ENCODE measurements around the gene ZNF678.
"Not testable (repeated sequence)": the region's sequence is repeated elsewhere in the genome, so short reads cannot be mapped to it uniquely, and the experiment has no call there.

The ZNF678 gene

GRCh38 chr1:227549892-227550291 lies 13.5 kb upstream of the ZNF678 start:
- no peak for DNase-seq (ENCODE audit: low read depth in 2 of 2, low spot score in 1 of 2)

- not testable (repeated sequence) for DNase-seq (ENCODE audit: low read depth in 2 of 2, low spot score in 1 of 2)
These were observed 11.5 kb upstream of the ZNF678 start for GRCh38 chr1:227551881-227552280.

- no peak for DNase-seq (ENCODE audit: low read depth in 2 of 2, low spot score in 1 of 2)
These were observed 7.1 kb upstream of the ZNF678 start for GRCh38 chr1:227556288-227556687.

GRCh38 chr1:227557962-227558725 lies 5.2 kb upstream of the ZNF678 start:
- DNase-seq (ENCODE audit: low read depth in 2 of 2, low spot score in 1 of 2): no peak

DNA sequence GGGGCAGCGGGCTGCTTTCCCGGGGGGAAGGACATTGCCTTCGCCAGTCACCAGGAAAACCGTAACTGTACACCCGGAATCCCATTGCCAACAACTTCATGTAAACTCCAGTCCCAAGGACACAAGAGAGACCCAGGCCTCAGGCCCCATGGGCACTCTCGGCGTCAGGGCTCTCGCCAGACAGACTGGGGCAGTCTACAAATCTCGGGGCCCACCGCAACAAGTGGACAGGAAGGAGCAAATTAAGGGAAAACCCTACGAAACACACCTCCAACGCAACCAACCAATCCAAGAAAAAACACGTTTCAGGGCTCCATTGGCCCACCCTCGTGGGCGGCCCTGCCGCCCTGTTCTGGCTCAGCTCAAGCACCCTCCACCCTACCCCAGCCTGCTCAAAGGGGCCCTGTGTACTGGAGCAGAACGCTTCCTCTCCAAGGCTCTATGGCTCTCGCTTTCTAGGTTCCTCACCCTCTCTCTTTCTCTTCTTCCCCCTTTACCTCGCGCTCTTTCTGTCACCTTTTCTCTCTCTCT lies 4.6 kb upstream of the ZNF678 start:
- DNase-seq (ENCODE audit: low read depth in 2 of 2, low spot score in 1 of 2): no peak

- DNase-seq (ENCODE audit: low read depth in 2 of 2, low spot score in 1 of 2): no peak
These were observed 3.9 kb upstream of the ZNF678 start for GRCh38 chr1:227559499-227559898.

- DNase-seq (ENCODE audit: low read depth in 2 of 2, low spot score in 1 of 2): no peak
These were observed 3.4 kb upstream of the ZNF678 start for GRCh38 chr1:227559926-227560325.

DNA sequence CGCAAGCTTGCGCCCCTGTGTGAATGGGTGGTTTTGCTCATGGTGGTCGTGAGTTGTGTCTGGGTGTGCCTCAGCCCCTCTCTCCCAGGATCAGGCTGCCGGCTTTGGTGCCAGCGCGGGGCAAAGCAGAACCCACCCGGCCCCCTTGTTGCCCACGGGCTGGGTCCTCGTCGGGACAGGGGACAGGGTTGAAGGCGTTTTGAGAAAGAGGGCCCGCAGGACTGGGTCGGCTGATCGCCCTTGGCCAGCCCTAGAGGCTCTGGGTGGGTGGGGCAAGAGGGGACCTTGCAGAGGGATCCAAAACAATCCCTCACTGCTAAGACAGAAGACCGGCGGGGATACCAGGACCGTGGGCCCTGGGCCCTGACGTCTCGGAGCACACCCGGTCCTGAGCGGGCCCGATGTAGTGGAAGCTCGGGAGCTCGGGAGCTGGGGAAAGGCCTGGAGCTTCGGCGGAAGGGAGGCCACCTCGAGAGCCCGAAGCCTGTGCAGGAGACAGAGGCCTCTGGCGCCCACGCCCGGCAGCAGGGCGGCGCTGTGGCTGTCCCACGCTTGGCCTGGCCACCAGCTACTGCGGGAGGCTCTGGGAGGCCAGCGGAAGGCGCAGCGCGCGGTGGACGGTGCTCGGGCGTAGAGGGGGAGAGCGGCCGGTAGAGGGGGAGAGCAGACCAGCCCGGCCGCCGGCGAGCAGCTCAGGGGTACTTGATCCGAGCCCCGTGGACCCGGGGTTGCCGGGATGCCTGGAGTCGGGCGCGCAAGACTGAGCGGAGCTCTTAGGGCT lies 2.8 kb upstream of the ZNF678 start:
- no peak for DNase-seq (ENCODE audit: low read depth in 2 of 2, low spot score in 1 of 2)

GRCh38 chr1:227561241-227561907 lies 2.0 kb upstream of the ZNF678 start:
- no peak for DNase-seq (ENCODE audit: low read depth in 2 of 2, low spot score in 1 of 2)

GRCh38 chr1:227562037-227562436 lies 1.3 kb upstream of the ZNF678 start:
- DNase-seq (ENCODE audit: low read depth in 2 of 2, low spot score in 1 of 2): no peak

GRCh38 chr1:227562933-227563323 lies 428 bp upstream of the ZNF678 start:
- DNase-seq (ENCODE audit: low read depth in 2 of 2, low spot score in 1 of 2): no peak

DNA sequence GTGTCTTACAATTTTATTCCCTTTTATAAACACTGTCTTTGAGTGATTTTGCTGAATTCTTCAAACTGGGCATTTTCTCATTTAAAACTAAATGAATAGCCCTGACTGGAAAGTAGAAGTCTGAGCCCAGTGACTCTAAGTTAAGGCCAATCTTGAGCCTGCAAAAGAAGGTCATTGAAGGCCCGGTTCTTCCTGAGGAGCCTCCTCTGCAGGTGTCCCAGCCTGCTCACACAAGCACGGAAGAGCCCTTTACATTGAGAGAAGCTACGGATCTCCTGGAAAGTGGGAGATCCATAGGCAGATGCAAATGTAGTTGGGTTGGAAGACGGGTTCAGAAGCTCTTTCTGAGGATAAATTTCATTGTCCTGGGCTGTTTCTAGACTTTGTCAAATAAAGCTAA lies 3.9 kb downstream of the ZNF678 start:
- no peak for DNase-seq (ENCODE audit: low read depth in 2 of 2, low spot score in 1 of 2)

- no peak for DNase-seq (ENCODE audit: low read depth in 2 of 2, low spot score in 1 of 2)
These were observed 5.2 kb downstream of the ZNF678 start for GRCh38 chr1:227568593-227568992.

GRCh38 chr1:227572752-227573151 lies 9.4 kb downstream of the ZNF678 start:
- no peak for DNase-seq (ENCODE audit: low read depth in 2 of 2, low spot score in 1 of 2)

DNA sequence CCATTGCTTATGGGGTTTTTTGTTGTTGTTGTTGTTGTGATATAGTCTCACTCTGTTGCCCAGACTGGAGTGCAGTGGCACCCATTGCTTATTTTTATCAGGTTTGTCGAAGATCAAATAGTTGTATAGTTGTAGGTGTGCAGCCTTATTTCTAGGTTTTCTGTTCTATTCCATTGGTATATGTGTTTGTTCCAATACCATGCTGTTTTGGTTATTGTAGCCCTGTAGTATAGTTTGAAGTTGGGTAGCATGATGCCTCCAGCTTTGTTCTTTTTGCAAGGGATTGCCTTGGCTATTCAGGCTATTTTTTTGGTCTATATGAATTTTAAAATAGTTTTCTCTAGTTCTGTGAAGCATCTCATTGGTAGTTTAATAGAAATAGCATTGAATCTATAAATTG lies 11.6 kb downstream of the ZNF678 start:
- no peak for DNase-seq (ENCODE audit: low read depth in 2 of 2, low spot score in 1 of 2)

GRCh38 chr1:227576189-227576588 lies 12.8 kb downstream of the ZNF678 start:
- DNase-seq (ENCODE audit: low read depth in 2 of 2, low spot score in 1 of 2): no peak

GRCh38 chr1:227577500-227577899 lies 14.1 kb downstream of the ZNF678 start:
- DNase-seq (ENCODE audit: low read depth in 2 of 2, low spot score in 1 of 2): no peak

- no peak for DNase-seq (ENCODE audit: low read depth in 2 of 2, low spot score in 1 of 2)
These were observed 20.0 kb downstream of the ZNF678 start for GRCh38 chr1:227583354-227583753.

DNA sequence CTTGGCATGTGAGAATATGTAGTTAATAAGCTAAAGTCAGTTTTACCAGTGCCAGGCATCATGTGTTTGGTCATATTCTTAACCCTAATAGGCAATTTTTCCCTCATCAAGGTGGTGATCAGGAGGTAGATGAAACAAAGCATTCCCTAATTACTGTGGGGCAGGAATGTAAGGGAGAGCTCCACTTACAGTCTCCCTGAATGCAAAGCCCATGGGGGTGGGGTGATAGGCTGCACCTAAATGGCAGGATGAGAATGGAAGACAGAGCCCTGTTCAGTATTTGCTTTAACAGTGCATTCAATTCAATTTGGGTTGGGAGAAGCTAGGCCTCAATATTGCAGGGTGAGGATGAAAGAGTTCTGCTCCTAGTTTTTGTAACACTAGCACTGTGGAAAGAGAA lies 23.4 kb downstream of the ZNF678 start:
- DNase-seq (ENCODE audit: low read depth in 2 of 2, low spot score in 1 of 2): no peak

GRCh38 chr1:227587968-227588367 lies 24.6 kb downstream of the ZNF678 start:
- no peak for DNase-seq (ENCODE audit: low read depth in 2 of 2, low spot score in 1 of 2)

DNA sequence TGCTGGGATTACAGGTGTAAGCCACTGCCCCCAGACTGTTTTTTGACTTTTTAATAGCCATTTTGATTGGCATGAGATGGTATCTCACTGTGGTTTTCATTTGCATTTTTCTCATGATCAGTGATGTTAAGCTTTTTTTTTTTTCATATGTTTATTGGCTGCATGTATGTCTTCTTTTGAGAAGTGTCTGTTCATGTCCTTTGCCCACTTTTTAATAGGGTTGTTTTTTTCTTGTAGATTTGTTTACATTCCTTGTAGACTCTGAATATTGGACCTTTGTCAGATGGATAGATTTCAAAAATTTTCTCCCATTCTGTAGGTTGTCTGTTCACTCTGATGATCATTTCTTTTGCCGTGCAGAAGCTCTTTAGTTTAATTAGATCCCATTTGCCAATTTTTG lies 25.4 kb downstream of the ZNF678 start:
- DNase-seq (ENCODE audit: low read depth in 2 of 2, low spot score in 1 of 2): not testable (repeated sequence)

GRCh38 chr1:227589777-227590176 lies 26.4 kb downstream of the ZNF678 start:
- not testable (repeated sequence) for DNase-seq (ENCODE audit: low read depth in 2 of 2, low spot score in 1 of 2)
